ENCODE measurements around the gene BLVRB.

BLVRB gene

GRCh38 chr19:40512473-40513344 lies 47.2 kb upstream of the BLVRB start:
- H4K20me1 ChIP-seq (ENCODE audit: insufficient read depth, low read length): no peaks in the 10 kb centered on the region
- no peak overlapping the region for H3K4me3 ChIP-seq (ENCODE audit: low read length)
- H3K4me1 ChIP-seq (ENCODE audit: low read length): no peaks in the 10 kb centered on the region
- H2AFZ ChIP-seq (ENCODE audit: low read depth, low read length): no peak overlapping the region
- no peak overlapping the region for H3K4me2 ChIP-seq (ENCODE audit: low read length)
- TF ChIP-seq EZH2phosphoT487 (IDR thresholded peaks at IDR 0.05; ENCODE audit: low read depth) (no peak), CTCF (IDR thresholded peaks at IDR 0.05; ENCODE audit: low read depth, low read length) (no peak)
- H3K9me3 ChIP-seq (ENCODE audit: insufficient read depth, low read length): no peaks in the 10 kb centered on the region
- no peaks in the 10 kb centered on the region for H3K79me2 ChIP-seq (ENCODE audit: low read length)
- H3K27ac ChIP-seq (ENCODE audit: low read length): no peak overlapping the region
- no peak overlapping the region for H3K9ac ChIP-seq (ENCODE audit: low read length)
- H3K36me3 ChIP-seq (replicated peaks; ENCODE audit: low read depth, low read length): no peaks in the 10 kb centered on the region
- H3K27me3 ChIP-seq (ENCODE audit: low read depth, low read length): no peaks in the 10 kb centered on the region

- no peak for TF ChIP-seq EZH2phosphoT487 (IDR thresholded peaks at IDR 0.05; ENCODE audit: low read depth)
- Histone ChIP-seq H3K9ac (ENCODE audit: low read length) (no peak overlapping the region), H2AFZ (ENCODE audit: low read depth, low read length) (no peak overlapping the region), H3K4me2 (ENCODE audit: low read length) (no peak overlapping the region), H3K4me1 (ENCODE audit: low read length) (no peaks in the 10 kb centered on the region), H4K20me1 (ENCODE audit: insufficient read depth, low read length) (no peaks in the 10 kb centered on the region), H3K36me3 (replicated peaks; ENCODE audit: low read depth, low read length) (no peaks in the 10 kb centered on the region), H3K27me3 (ENCODE audit: low read depth, low read length) (no peaks in the 10 kb centered on the region), H3K4me3 (ENCODE audit: low read length) (no peak overlapping the region), H3K79me2 (ENCODE audit: low read length) (no peaks in the 10 kb centered on the region), H3K9me3 (ENCODE audit: insufficient read depth, low read length) (no peaks in the 10 kb centered on the region), H3K27ac (ENCODE audit: low read length) (no peak overlapping the region)
Measured at GRCh38 chr19:40512110-40512472, 46.5 kb upstream of the BLVRB start.

GRCh38 chr19:40511487-40511886 lies 45.9 kb upstream of the BLVRB start:
- no peaks in the 10 kb centered on the region for H3K36me3 ChIP-seq (replicated peaks; ENCODE audit: low read depth, low read length)
- no peaks in the 10 kb centered on the region for H3K27me3 ChIP-seq (ENCODE audit: low read depth, low read length)
- no peak overlapping the region for H3K4me2 ChIP-seq (ENCODE audit: low read length)
- no peaks in the 10 kb centered on the region for H4K20me1 ChIP-seq (ENCODE audit: insufficient read depth, low read length)
- H3K9me3 ChIP-seq (ENCODE audit: insufficient read depth, low read length): no peaks in the 10 kb centered on the region
- no peaks in the 10 kb centered on the region for H3K4me1 ChIP-seq (ENCODE audit: low read length)
- H3K9ac ChIP-seq (ENCODE audit: low read length): no peak overlapping the region
- H3K27ac ChIP-seq (ENCODE audit: low read length): no peak overlapping the region
- TF ChIP-seq CTCF (IDR thresholded peaks at IDR 0.05; ENCODE audit: low read depth, low read length) (no peak), EZH2phosphoT487 (IDR thresholded peaks at IDR 0.05; ENCODE audit: low read depth) (no peak)
- no peak overlapping the region for H2AFZ ChIP-seq (ENCODE audit: low read depth, low read length)
- no peak overlapping the region for H3K4me3 ChIP-seq (ENCODE audit: low read length)
- H3K79me2 ChIP-seq (ENCODE audit: low read length): no peaks in the 10 kb centered on the region

- Histone ChIP-seq H3K4me3 (ENCODE audit: low read length) (no peak overlapping the region), H3K27ac (ENCODE audit: low read length) (no peak overlapping the region), H3K9me3 (ENCODE audit: insufficient read depth, low read length) (no peaks in the 10 kb centered on the region), H3K4me1 (ENCODE audit: low read length) (no peaks in the 10 kb centered on the region), H3K9ac (ENCODE audit: low read length) (no peak overlapping the region), H3K36me3 (replicated peaks; ENCODE audit: low read depth, low read length) (no peaks in the 10 kb centered on the region), H3K4me2 (ENCODE audit: low read length) (no peak overlapping the region), H3K27me3 (ENCODE audit: low read depth, low read length) (no peaks in the 10 kb centered on the region), H2AFZ (ENCODE audit: low read depth, low read length) (no peak overlapping the region), H3K79me2 (ENCODE audit: low read length) (no peaks in the 10 kb centered on the region), H4K20me1 (ENCODE audit: insufficient read depth, low read length) (no peaks in the 10 kb centered on the region)
- TF ChIP-seq EZH2phosphoT487 (IDR thresholded peaks at IDR 0.05; ENCODE audit: low read depth) (no peak), CTCF (IDR thresholded peaks at IDR 0.05; ENCODE audit: low read depth, low read length) (no peak)
Measured at GRCh38 chr19:40510526-40511115, 45.1 kb upstream of the BLVRB start.
